SK-N-SH (cell line): Measurements from ENCODE around the gene ZNHIT3. TPM values are rescaled to one million over a fixed set of nuclear protein-coding genes. Genes with fewer than 3 reads are reported as not detected.

Source experiments
- CTCF ChIA-PET: fragments of 300-600, 350-600 bp; formaldehyde crosslinking; extraction: SDS; loops from one replicate; lab custom pipeline; 2021; lab: Yijun Ruan, JAX
- POLR2A ChIA-PET: fragments of 350-600 bp; sonication (Branson Sonifier 250); formaldehyde crosslinking; extraction: SDS; loops from one replicate; lab custom pipeline; 2020; ENCODE audit warnings: antibody characterized with exemption, inconsistent platforms; lab: Yijun Ruan, JAX
- DNase-seq: peaks from one replicate; pipeline ENCODE4 v3.0.0; 2012
- H2AFZ ChIP-seq: fragments of 200-600 bp; sonication (generic); 2 replicates; pipeline ENCODE4 v1.8.1; 2016; ENCODE audit warnings: antibody characterized with exemption, mild to moderate bottlenecking, low read depth
- H3F3A ChIP-seq: fragments of 200-600 bp; sonication (generic); replicated peaks from 2 replicates; pipeline ENCODE3; 2016; ENCODE audit warnings: antibody characterized with exemption, mild to moderate bottlenecking; ENCODE audit not compliant: insufficient read depth
- H3K27ac ChIP-seq, 2 experiments: fragments of 200-500 bp in 1 of 2; fragments of 200-600 bp in 1 of 2; sonication (Bioruptor generic) in 1 of 2; sonication (generic), shearing (Covaris generic) in 1 of 2; 2 replicates each; pipeline versions ENCODE4 v1.5.1 to v1.6.1; 2014 to 2016; ENCODE audit warnings: low read depth in 2 of 2, inconsistent platforms in 1 of 2, low read length in 1 of 2, mild to moderate bottlenecking in 1 of 2, mixed read lengths in 1 of 2
- H3K27me3 ChIP-seq: fragments of 200-600 bp; sonication (generic), shearing (Covaris generic); 2 replicates; pipeline ENCODE4 v1.6.1; 2016; ENCODE audit warnings: mixed run types; ENCODE audit not compliant: insufficient read depth
- H3K36me3 ChIP-seq, 2 experiments: fragments of 200-500 bp in 1 of 2; fragments of 200-600 bp in 1 of 2; sonication (Bioruptor generic) in 1 of 2; sonication (generic) in 1 of 2; replicated peaks in 1 of 2; 2 replicates each; pipeline versions ENCODE3 to v1.5.1; 2014 to 2016; ENCODE audit warnings: low read length in 1 of 2, mild to moderate bottlenecking in 1 of 2; ENCODE audit not compliant: insufficient read depth in 2 of 2, control insufficient read depth in 1 of 2
- H3K4me1 ChIP-seq, 2 experiments: fragments of 200-500 bp in 1 of 2; fragments of 200-600 bp in 1 of 2; sonication (Bioruptor generic) in 1 of 2; sonication (generic), shearing (Covaris generic) in 1 of 2; 2 replicates each; pipeline versions ENCODE4 v1.5.1 to v1.6.1; 2014 to 2016; ENCODE audit warnings: low read depth in 1 of 2, low read length in 1 of 2, mixed run types in 1 of 2; ENCODE audit not compliant: insufficient read depth in 2 of 2, control insufficient read depth in 1 of 2
- H3K4me2 ChIP-seq: fragments of 200-600 bp; sonication (generic), shearing (Covaris generic); 2 replicates; pipeline ENCODE4 v1.6.1; 2017; ENCODE audit warnings: mixed run types
- H3K4me3 ChIP-seq, 2 experiments: fragments of 200-500 bp in 1 of 2; fragments of 200-600 bp in 1 of 2; sonication (Bioruptor generic) in 1 of 2; sonication (generic), shearing (Covaris generic) in 1 of 2; 2 replicates each; pipeline versions ENCODE4 v1.5.1 to v1.8.1; 2014 to 2016; ENCODE audit warnings: low read depth in 2 of 2, inconsistent platforms in 1 of 2, low read length in 1 of 2, mild to moderate bottlenecking in 1 of 2, mixed read lengths in 1 of 2, moderate library complexity in 1 of 2
- H3K79me2 ChIP-seq: fragments of 200-600 bp; sonication (generic); 2 replicates; pipeline ENCODE4 v1.8.1; 2017; ENCODE audit warnings: mild to moderate bottlenecking; ENCODE audit not compliant: insufficient read depth
- H3K9ac ChIP-seq: fragments of 200-600 bp; sonication (generic); 2 replicates; pipeline ENCODE4 v1.6.1; 2017; ENCODE audit warnings: mixed run types
- H3K9me2 ChIP-seq: fragments of 200-600 bp; sonication (generic); 2 replicates; pipeline ENCODE4 v1.6.1; 2017; ENCODE audit warnings: mixed run types
- H3K9me3 ChIP-seq: fragments of 200-600 bp; sonication (generic); 2 replicates; pipeline ENCODE4 v1.6.1; 2017; ENCODE audit warnings: mixed run types, mild to moderate bottlenecking, moderate library complexity
- H4K20me1 ChIP-seq: fragments of 200-600 bp; sonication (generic); 2 replicates; pipeline ENCODE4 v1.6.1; 2017; ENCODE audit warnings: mild to moderate bottlenecking, mixed run types; ENCODE audit not compliant: insufficient read depth
- CHD2 ChIP-seq: fragments of 150-350 bp; IDR thresholded peaks from 2 replicates; pipeline ENCODE4 v1.6.1; 2018; ENCODE audit warnings: low read length; ENCODE audit not compliant: partially characterized antibody
- EP300 ChIP-seq, 2 experiments: IDR thresholded peaks; 2 replicates each; pipeline versions ENCODE4 v1.4.0 to v1.6.1; 2012; ENCODE audit warnings: borderline replicate concordance in 1 of 2, low read depth in 1 of 2, low read length in 1 of 2
- EZH2phosphoT487 ChIP-seq: fragments of 200-600 bp; sonication (generic); IDR thresholded peaks from 2 replicates; pipeline ENCODE4 v1.6.1; 2017; ENCODE audit warnings: low read depth, mixed run types, mild to moderate bottlenecking, antibody characterized with exemption, moderate library complexity, borderline replicate concordance
- FOXM1 ChIP-seq: IDR thresholded peaks from 2 replicates; pipeline ENCODE4 v1.4.0; 2012; ENCODE audit warnings: low read depth, mild to moderate bottlenecking
- IRF3 ChIP-seq: fragments of 150-350 bp; IDR thresholded peaks from 2 replicates; pipeline ENCODE4 v1.6.1; 2016; ENCODE audit warnings: mild to moderate bottlenecking, low read depth, low read length
- MEF2A ChIP-seq: IDR thresholded peaks from 2 replicates; pipeline ENCODE4 v1.4.0; 2012; ENCODE audit warnings: low read depth, borderline replicate concordance
- MXI1 ChIP-seq: IDR thresholded peaks from 2 replicates; pipeline ENCODE4 v1.6.1; 2012; ENCODE audit warnings: mild to moderate bottlenecking, low read depth, low read length, improper control_type of control experiment
- NFIC ChIP-seq: IDR thresholded peaks from 2 replicates; pipeline ENCODE4 v1.4.0; 2012; ENCODE audit warnings: borderline replicate concordance
- NRF1 ChIP-seq: IDR thresholded peaks from 2 replicates; pipeline ENCODE4 v1.6.1; 2012; ENCODE audit warnings: low read depth, mild to moderate bottlenecking, low read length
- PBX3 ChIP-seq: IDR thresholded peaks from 2 replicates; pipeline ENCODE4; 2012
- RAD21 ChIP-seq: IDR thresholded peaks from 2 replicates; pipeline ENCODE4 v1.6.1; 2012; ENCODE audit warnings: mild to moderate bottlenecking, low read length
- RCOR1 ChIP-seq: fragments of 150-350 bp; IDR thresholded peaks from 2 replicates; pipeline ENCODE4 v1.6.1; 2017; ENCODE audit warnings: antibody characterized with exemption, low read length
- RFX5 ChIP-seq: IDR thresholded peaks from 2 replicates; pipeline ENCODE4 v1.6.1; 2012; ENCODE audit warnings: mild to moderate bottlenecking, improper control_type of control experiment, low read length
- RXRA ChIP-seq: IDR thresholded peaks from 2 replicates; pipeline ENCODE4 v1.4.0; 2012; ENCODE audit warnings: low read depth, mild to moderate bottlenecking, borderline replicate concordance
- SMC3 ChIP-seq: IDR thresholded peaks from 2 replicates; pipeline ENCODE4 v1.6.1; 2012; ENCODE audit warnings: low read depth, low read length, improper control_type of control experiment
- WGBS: methylation state at CpG from one replicate; pipeline ENCODE4 v1.1.6; 2017; ENCODE audit warnings: low lambda C conversion rate; 5-methylcytosine and 5-hydroxymethylcytosine counted together
- polyA plus RNA-seq, 3 experiments: library from polyadenylated mRNA; depleted of rRNA; stranded (reverse); fragments of >200 nt; gene quantifications; 2 replicates each; pipeline ENCODE4 v1.2.3, GENCODE V29; 2012

Gene ZNHIT3
- polyA plus RNA-seq, 1 of the 3 experiments (the other 2 are of a cell fraction): 59.9 TPM

GRCh38 chr17:36525888-36526287 lies 39.4 kb downstream of the ZNHIT3 start:
- no peak for DNase-seq
- H3K4me3 ChIP-seq: no peak overlapping the region
- peaks cover 47 to 68% of the 10 kb centered on the region in 2 experiments for H3K36me3 ChIP-seq
- no peak overlapping the region for H3K4me2 ChIP-seq
- H3F3A ChIP-seq: peaks cover 18% of the 10 kb centered on the region
- H3K4me1 ChIP-seq: no peaks in the 10 kb centered on the region
- ChIA-PET POLR2A (no interaction called here), CTCF (interaction anchor here (1.0 kb wide), 1 partner anchor 8 kb away, joined by 4 read pairs; the partner anchor contains the start of genes MYO19 and PIGW)
- H3K9me3 ChIP-seq: no peaks in the 10 kb centered on the region
- WGBS: over 99% methylated on average over 6 of the region's 6 CpGs
- no peaks in the 10 kb centered on the region for H4K20me1 ChIP-seq
- peaks cover 10% of the 10 kb centered on the region for H3K79me2 ChIP-seq
- no peaks in the 10 kb centered on the region for H3K9me2 ChIP-seq
- no peak overlapping the region for H3K9ac ChIP-seq
- no peak for TF ChIP-seq RXRA
- TF ChIP-seq NFIC: no peak
- no peak for TF ChIP-seq RAD21
- TF ChIP-seq RCOR1: no peak
- TF ChIP-seq SMC3: no peak
- no peak for TF ChIP-seq PBX3
- no peak for TF ChIP-seq CHD2
- no peak for TF ChIP-seq EZH2phosphoT487
- TF ChIP-seq IRF3: no peak
- no peak for TF ChIP-seq MXI1
- TF ChIP-seq MEF2A: no peak
- no peak for TF ChIP-seq NRF1
- no peak for TF ChIP-seq RFX5
- no peak for TF ChIP-seq FOXM1
- H3K27me3 ChIP-seq: no peaks in the 10 kb centered on the region
- no peak overlapping the region for H2AFZ ChIP-seq
- H3K27ac ChIP-seq: no peak overlapping the region

DNA sequence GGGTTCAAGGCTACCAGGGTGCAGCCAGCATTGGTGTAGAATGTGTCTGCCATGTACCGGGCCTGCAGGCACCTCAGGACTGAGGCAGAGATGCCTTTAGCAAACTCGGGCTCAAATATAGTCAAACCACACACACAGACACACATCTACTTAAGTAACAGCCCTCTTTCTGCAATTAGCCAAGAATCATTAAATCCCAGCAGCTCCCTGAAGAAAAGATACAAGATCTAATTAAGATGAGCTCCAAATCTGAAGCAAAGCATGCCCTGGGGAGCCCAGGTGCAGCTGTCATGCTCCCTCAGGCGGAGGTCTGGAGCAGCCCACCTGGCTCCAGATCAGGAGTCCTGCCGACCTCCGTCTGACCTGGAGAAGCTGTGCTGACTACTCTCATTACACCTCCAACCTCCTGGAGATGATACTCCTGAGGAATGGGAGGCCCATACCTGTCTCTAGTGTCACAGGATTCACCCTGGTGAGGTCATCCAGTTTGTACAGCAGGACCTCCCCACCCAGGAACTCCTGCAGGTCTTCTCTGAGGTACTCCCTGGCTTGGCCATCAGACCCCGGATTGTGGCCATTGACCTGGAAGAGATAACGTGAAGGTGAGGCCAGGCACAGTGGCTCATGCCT lies 41.3 kb downstream of the ZNHIT3 start:
- TF ChIP-seq RXRA (no peak), EP300 (IDR thresholded peaks at IDR 0.05; ENCODE audit: borderline replicate concordance in 1 of 2, low read depth in 1 of 2, low read length in 1 of 2) (no peak)
- POLR2A ChIA-PET: no interaction called here

More for the DNA sequence above, 41.3 kb downstream of the ZNHIT3 start:
- peaks cover 13% of the 10 kb centered on the region for H3K79me2 ChIP-seq
- CTCF ChIA-PET: no interaction called here
- H3K36me3 ChIP-seq: peaks cover 52 to 58% of the 10 kb centered on the region in 2 experiments
- no peaks in the 10 kb centered on the region for H3K9me3 ChIP-seq
- H3F3A ChIP-seq: peaks cover 23% of the 10 kb centered on the region
- 88% methylated on average over 4 of the region's 7 CpGs for WGBS
- no peaks in the 10 kb centered on the region for H3K27me3 ChIP-seq
- H3K27ac ChIP-seq: no peak overlapping the region
- no peak overlapping the region for H3K4me3 ChIP-seq
- no peaks in the 10 kb centered on the region for H3K4me1 ChIP-seq
- no peak overlapping the region for H2AFZ ChIP-seq
- no peak for DNase-seq
- H3K9me2 ChIP-seq: no peaks in the 10 kb centered on the region
- H3K4me2 ChIP-seq: no peak overlapping the region
- no peak overlapping the region for H3K9ac ChIP-seq
- no peaks in the 10 kb centered on the region for H4K20me1 ChIP-seq
